ENCODE data around the gene KLF9. TPM values are rescaled to one million over a fixed set of nuclear protein-coding genes. Genes with fewer than 3 reads are reported as not detected.

The KLF9 gene
- total and polyA plus RNA-seq, 2 experiments from 2014 or later = 2.5 to 14.3 TPM

GRCh38 chr9:70392850-70393249 is 21.6 kb downstream of the KLF9 start:
- no peak for TF ChIP-seq EZH2 (IDR thresholded peaks at IDR 0.05; ENCODE audit: insufficient read depth, poor library complexity, severe bottlenecking)
- TF ChIP-seq EZH2phosphoT487 (IDR thresholded peaks at IDR 0.05; ENCODE audit: insufficient read depth, low read depth) = no peak
- Histone ChIP-seq H3K4me2 (ENCODE audit: unreplicated experiment) (no peak overlapping the region), H3K27me3 (replicated peaks; ENCODE audit: insufficient read depth) (no peaks in the 10 kb centered on the region), H2AFZ (no peak overlapping the region), H3K27ac (no peak overlapping the region), H4K20me1 (ENCODE audit: insufficient read depth) (peaks cover 55% of the 10 kb centered on the region), H3K9me2 (ENCODE audit: insufficient read depth) (no peaks in the 10 kb centered on the region), H3K9ac (no peak overlapping the region), H3K79me2 (ENCODE audit: insufficient read depth) (peaks cover 100% of the 10 kb centered on the region), H3K4me1 (ENCODE audit: insufficient read depth) (no peaks in the 10 kb centered on the region), H3K36me3 (ENCODE audit: low read depth) (no peaks in the 10 kb centered on the region), H3K4me3 (no peak overlapping the region), H3K9me3 (ENCODE audit: low read depth) (no peaks in the 10 kb centered on the region), H3F3A (ENCODE audit: insufficient read depth) (no peaks in the 10 kb centered on the region)
- in situ Hi-C loops (cut with MboI) = no loop called here
- WGBS, 2 experiments (ENCODE audit: low coverage in 1 of 2, low lambda C conversion rate in 2 of 2, missing lambda C conversion rate in 2 of 2) = 86 to 95% methylated on average over 3 of the region's 3 CpGs
- DNase-seq = no peak

- Histone ChIP-seq H3K36me3 (ENCODE audit: low read depth) (no peaks in the 10 kb centered on the region), H3K27ac (no peak overlapping the region), H3K4me2 (ENCODE audit: unreplicated experiment) (no peak overlapping the region), H3K4me1 (ENCODE audit: insufficient read depth) (no peaks in the 10 kb centered on the region), H4K20me1 (ENCODE audit: insufficient read depth) (peaks cover 50% of the 10 kb centered on the region), H3K9me3 (ENCODE audit: low read depth) (no peaks in the 10 kb centered on the region), H3K79me2 (ENCODE audit: insufficient read depth) (peaks cover 99% of the 10 kb centered on the region), H2AFZ (no peak overlapping the region), H3K9ac (no peak overlapping the region), H3K27me3 (replicated peaks; ENCODE audit: insufficient read depth) (no peaks in the 10 kb centered on the region), H3F3A (ENCODE audit: insufficient read depth) (no peaks in the 10 kb centered on the region), H3K9me2 (ENCODE audit: insufficient read depth) (no peaks in the 10 kb centered on the region), H3K4me3 (no peak overlapping the region)
- in situ Hi-C loops (cut with MboI) = no loop called here
- peak; percentile 22 for DNase-seq
- 60 to 70% methylated on average over 2 of the region's 2 CpGs for WGBS, 2 experiments (ENCODE audit: low coverage in 1 of 2, low lambda C conversion rate in 2 of 2, missing lambda C conversion rate in 2 of 2)
- TF ChIP-seq EZH2phosphoT487 (IDR thresholded peaks at IDR 0.05; ENCODE audit: insufficient read depth, low read depth) (no peak), EZH2 (IDR thresholded peaks at IDR 0.05; ENCODE audit: insufficient read depth, poor library complexity, severe bottlenecking) (no peak)
Observed at GRCh38 chr9:70392189-70392588, 22.3 kb downstream of the KLF9 start.

- DNase-seq = no peak
- peaks cover 98% of the 10 kb centered on the region for H3K79me2 ChIP-seq (ENCODE audit: insufficient read depth)
Observed at GRCh38 chr9:70390933-70391341, 23.5 kb downstream of the KLF9 start.

GRCh38 chr9:70389621-70390266 is 24.7 kb downstream of the KLF9 start:
- in situ Hi-C loops (cut with MboI) = no loop called here
- H3K9me3 ChIP-seq (ENCODE audit: low read depth) = no peaks in the 10 kb centered on the region
- H3K9ac ChIP-seq = no peak overlapping the region
- no peak overlapping the region for H2AFZ ChIP-seq
- no peak overlapping the region for H3K4me3 ChIP-seq
- H3K9me2 ChIP-seq (ENCODE audit: insufficient read depth) = no peaks in the 10 kb centered on the region
- no peaks in the 10 kb centered on the region for H3K27me3 ChIP-seq (replicated peaks; ENCODE audit: insufficient read depth)
- DNase-seq = peak; percentile 76
- TF ChIP-seq EZH2 (IDR thresholded peaks at IDR 0.05; ENCODE audit: insufficient read depth, poor library complexity, severe bottlenecking) (no peak), EZH2phosphoT487 (IDR thresholded peaks at IDR 0.05; ENCODE audit: insufficient read depth, low read depth) (no peak)
- no peak overlapping the region for H3K27ac ChIP-seq
- H3K4me1 ChIP-seq (ENCODE audit: insufficient read depth) = no peaks in the 10 kb centered on the region
- H3K79me2 ChIP-seq (ENCODE audit: insufficient read depth) = peaks cover 98% of the 10 kb centered on the region
- peaks cover 41% of the 10 kb centered on the region for H4K20me1 ChIP-seq (ENCODE audit: insufficient read depth)
- no peaks in the 10 kb centered on the region for H3F3A ChIP-seq (ENCODE audit: insufficient read depth)
- peaks cover 19% of the 10 kb centered on the region for H3K36me3 ChIP-seq (ENCODE audit: low read depth)
- WGBS, 2 experiments (ENCODE audit: low coverage in 1 of 2, low lambda C conversion rate in 2 of 2, missing lambda C conversion rate in 2 of 2) = 48% methylated on average over 10 of the region's 10 CpGs
- H3K4me2 ChIP-seq (ENCODE audit: unreplicated experiment) = no peak overlapping the region

More at GRCh38 chr9:70390933-70391341, 23.5 kb downstream of the KLF9 start:
- Histone ChIP-seq H2AFZ (no peak overlapping the region), H3K4me3 (no peak overlapping the region), H3K9ac (no peak overlapping the region), H3K27me3 (replicated peaks; ENCODE audit: insufficient read depth) (no peaks in the 10 kb centered on the region), H3F3A (ENCODE audit: insufficient read depth) (no peaks in the 10 kb centered on the region), H4K20me1 (ENCODE audit: insufficient read depth) (peaks cover 41% of the 10 kb centered on the region), H3K9me3 (ENCODE audit: low read depth) (no peaks in the 10 kb centered on the region), H3K4me2 (ENCODE audit: unreplicated experiment) (no peak overlapping the region), H3K36me3 (ENCODE audit: low read depth) (peaks cover 9% of the 10 kb centered on the region), H3K9me2 (ENCODE audit: insufficient read depth) (no peaks in the 10 kb centered on the region), H3K4me1 (ENCODE audit: insufficient read depth) (no peaks in the 10 kb centered on the region), H3K27ac (no peak overlapping the region)
- in situ Hi-C loops (cut with MboI) = no loop called here
- no peak for TF ChIP-seq EZH2phosphoT487 (IDR thresholded peaks at IDR 0.05; ENCODE audit: insufficient read depth, low read depth)
- TF ChIP-seq EZH2 (IDR thresholded peaks at IDR 0.05; ENCODE audit: insufficient read depth, poor library complexity, severe bottlenecking) = no peak
- WGBS, 2 experiments (ENCODE audit: low coverage in 1 of 2, low lambda C conversion rate in 2 of 2, missing lambda C conversion rate in 2 of 2) = 96 to 100% methylated on average over 2 of the region's 2 CpGs

Measured in GM23248 (cell line).